IMR-90 (cell line): ENCODE results near the gene CBS. TPM values are rescaled to one million over a fixed set of nuclear protein-coding genes. Genes with fewer than 3 reads are reported as not detected.

Experiments used
- ATAC-seq: fragments of 200-7000 bp; cut with Tn5 transposase; 2 replicates; pipeline ENCODE4 v1.9.1; 2020; ENCODE audit warnings: low read depth, mild to moderate bottlenecking, moderate library complexity
- BruUV-seq: library from RNA; stranded (reverse); fragments of 400-500 nt; replicated peaks from 2 replicates; lab custom pipeline; 2021; lab: Mats Ljungman, UMichigan
- CTCF ChIA-PET: fragments of 300-600 bp; formaldehyde crosslinking; extraction: SDS; loops from one replicate; lab custom pipeline; 2021; ENCODE audit warnings: antibody characterized with exemption; lab: Yijun Ruan, JAX
- POLR2A ChIA-PET: fragments of 300-600 bp; sonication (Branson Sonifier 250); formaldehyde crosslinking; loops from one replicate; lab custom pipeline; 2022; ENCODE audit warnings: antibody characterized with exemption; ENCODE audit not compliant: unreplicated experiment; lab: Charles Lee
- DNase-seq: peaks from one replicate; pipeline ENCODE4 v3.0.0; 2013
- H2AFZ ChIP-seq: replicated peaks from 2 replicates; pipeline ENCODE3; 2013; ENCODE audit warnings: low read length, mild to moderate bottlenecking; ENCODE audit not compliant: poor library complexity
- H2AK5ac ChIP-seq: 2 replicates; pipeline ENCODE4 v1.6.1; 2013; ENCODE audit warnings: low read depth, low read length, inconsistent platforms
- H2AK9ac ChIP-seq: replicated peaks from 2 replicates; pipeline ENCODE3; 2013; ENCODE audit warnings: mild to moderate bottlenecking, low read depth, low read length, moderate library complexity; ENCODE audit not compliant: poor library complexity
- H2BK120ac ChIP-seq: 2 replicates; pipeline ENCODE4 v1.6.1; 2013; ENCODE audit warnings: low read depth, low read length, inconsistent platforms
- H2BK15ac ChIP-seq: 3 replicates; pipeline ENCODE4 v1.6.1; 2013; ENCODE audit warnings: low read depth, low read length, inconsistent platforms
- H2BK20ac ChIP-seq: 2 replicates; pipeline ENCODE4 v1.6.1; 2013; ENCODE audit warnings: low read depth, mild to moderate bottlenecking, inconsistent platforms, low read length, moderate library complexity
- H2BK5ac ChIP-seq: 2 replicates; pipeline ENCODE4 v1.6.1; 2013; ENCODE audit warnings: mild to moderate bottlenecking, low read depth, low read length, inconsistent platforms; ENCODE audit not compliant: poor library complexity, severe bottlenecking
- H3K14ac ChIP-seq: replicated peaks from 2 replicates; pipeline ENCODE4 v1.6.1; 2013; ENCODE audit warnings: low read depth, low read length, inconsistent platforms
- H3K18ac ChIP-seq: 2 replicates; pipeline ENCODE4 v1.6.1; 2013; ENCODE audit warnings: low read depth, low read length, control low read depth
- H3K23ac ChIP-seq: 2 replicates; pipeline ENCODE4 v1.6.1; 2013; ENCODE audit warnings: low read depth, low read length, inconsistent platforms
- H3K27ac ChIP-seq: 2 replicates; pipeline ENCODE4 v1.5.1; 2013; ENCODE audit warnings: mild to moderate bottlenecking, control low read depth, low read length; ENCODE audit not compliant: insufficient read depth
- H3K27me3 ChIP-seq: 2 replicates; pipeline ENCODE4 v1.6.1; 2013; ENCODE audit warnings: low read length; ENCODE audit not compliant: control insufficient read depth, insufficient read depth
- H3K36me3 ChIP-seq: 2 replicates; pipeline ENCODE4 v1.6.1; 2013; ENCODE audit warnings: low read length, mixed read lengths; ENCODE audit not compliant: control insufficient read depth, insufficient read depth
- H3K4ac ChIP-seq: 2 replicates; pipeline ENCODE4 v1.6.1; 2013; ENCODE audit warnings: low read depth, low read length, inconsistent platforms
- H3K4me1 ChIP-seq: 2 replicates; pipeline ENCODE4 v1.6.1; 2013; ENCODE audit warnings: low read length, mixed read lengths; ENCODE audit not compliant: control insufficient read depth, insufficient read depth
- H3K4me2 ChIP-seq: 2 replicates; pipeline ENCODE4 v1.6.1; 2013; ENCODE audit warnings: low read depth, mild to moderate bottlenecking, control low read depth, low read length, moderate library complexity
- H3K4me3 ChIP-seq: 2 replicates; pipeline ENCODE4 v1.5.1; 2013; ENCODE audit warnings: low read depth, mild to moderate bottlenecking, control low read depth, low read length, moderate library complexity; ENCODE audit not compliant: insufficient read depth
- H3K56ac ChIP-seq: 2 replicates; pipeline ENCODE4 v1.6.1; 2013; ENCODE audit warnings: low read length, inconsistent platforms; ENCODE audit not compliant: insufficient read depth; ENCODE audit errors: extremely low read depth
- H3K79me1 ChIP-seq, 2 experiments: 2 replicates each; pipeline ENCODE4 v1.6.1; 2013; ENCODE audit warnings: low read length in 2 of 2, inconsistent platforms in 1 of 2, low read depth in 1 of 2
- H3K9ac ChIP-seq: 2 replicates; pipeline ENCODE4 v1.6.1; 2013; ENCODE audit warnings: low read depth, low read length, control low read depth
- H3K9me1 ChIP-seq: 2 replicates; pipeline ENCODE4 v1.6.1; 2013; ENCODE audit warnings: low read length, inconsistent platforms; ENCODE audit not compliant: insufficient read depth
- H3K9me3 ChIP-seq: 2 replicates; pipeline ENCODE4 v1.6.1; 2013; ENCODE audit warnings: low read length; ENCODE audit not compliant: control insufficient read depth, insufficient read depth
- H4K20me1 ChIP-seq: 2 replicates; pipeline ENCODE4 v1.6.1; 2013; ENCODE audit warnings: low read length, inconsistent platforms; ENCODE audit not compliant: insufficient read depth
- H4K5ac ChIP-seq: 2 replicates; pipeline ENCODE4 v1.6.1; 2013; ENCODE audit warnings: mild to moderate bottlenecking, low read depth, low read length, control low read depth
- H4K8ac ChIP-seq, 2 experiments: 2 replicates each; pipeline ENCODE4 v1.6.1; 2013; ENCODE audit warnings: low read depth in 2 of 2, low read length in 2 of 2, control low read depth in 1 of 2, inconsistent platforms in 1 of 2
- H4K91ac ChIP-seq: 2 replicates; pipeline ENCODE4 v1.6.1; 2013; ENCODE audit warnings: low read depth, low read length, inconsistent platforms; ENCODE audit not compliant: insufficient read depth
- BHLHE40 ChIP-seq: fragments of 150-350 bp; IDR thresholded peaks from 2 replicates; pipeline ENCODE4 v1.6.1; 2016; ENCODE audit warnings: mild to moderate bottlenecking, low read depth, low read length
- CEBPB ChIP-seq: IDR thresholded peaks from 2 replicates; pipeline ENCODE4 v1.6.1; 2012; ENCODE audit warnings: low read depth, low read length, improper control_type of control experiment
- CHD1 ChIP-seq: IDR thresholded peaks from 2 replicates; pipeline ENCODE4 v1.6.1; 2012; ENCODE audit warnings: low read depth, low read length, improper control_type of control experiment
- CTCF ChIP-seq: conservative IDR thresholded peaks from 2 replicates; pipeline ENCODE4 v1.5.1; 2012; ENCODE audit warnings: mild to moderate bottlenecking, low read depth, low read length, improper control_type of control experiment
- ELK1 ChIP-seq: fragments of 150-350 bp; IDR thresholded peaks from 2 replicates; pipeline ENCODE4 v1.6.1; 2016; ENCODE audit warnings: low read depth, mild to moderate bottlenecking, low read length, moderate library complexity, borderline replicate concordance
- FOS ChIP-seq: fragments of 150-350 bp; IDR thresholded peaks from 2 replicates; pipeline ENCODE4 v1.6.1; 2016; ENCODE audit warnings: low read depth, low read length
- MAFK ChIP-seq: IDR thresholded peaks from 2 replicates; pipeline ENCODE4 v1.6.1; 2012; ENCODE audit warnings: low read depth, low read length, improper control_type of control experiment
- MAZ ChIP-seq: IDR thresholded peaks from 2 replicates; pipeline ENCODE4 v1.6.1; 2012; ENCODE audit warnings: low read depth, mild to moderate bottlenecking, low read length, improper control_type of control experiment, moderate library complexity, borderline replicate concordance
- MXI1 ChIP-seq: IDR thresholded peaks from 2 replicates; pipeline ENCODE4 v1.6.1; 2012; ENCODE audit warnings: low read depth, mild to moderate bottlenecking, low read length, moderate library complexity, borderline replicate concordance
- NFE2L2 ChIP-seq: fragments of 150-350 bp; IDR thresholded peaks from 2 replicates; pipeline ENCODE4 v1.6.1; 2016; ENCODE audit warnings: low read depth, mild to moderate bottlenecking, low read length
- POLR2A ChIP-seq: IDR thresholded peaks from 2 replicates; pipeline ENCODE4 v1.6.1; 2012; ENCODE audit warnings: mild to moderate bottlenecking, low read depth, low read length
- RAD21 ChIP-seq: IDR thresholded peaks from 2 replicates; pipeline ENCODE4 v1.6.1; 2012; ENCODE audit warnings: low read length, improper control_type of control experiment
- RCOR1 ChIP-seq: IDR thresholded peaks from 2 replicates; pipeline ENCODE4 v1.6.1; 2012; ENCODE audit warnings: mild to moderate bottlenecking, low read length, improper control_type of control experiment; ENCODE audit not compliant: insufficient replicate concordance
- RFX5 ChIP-seq: IDR thresholded peaks from 2 replicates; pipeline ENCODE4 v1.8.0; 2012; ENCODE audit warnings: low read depth, mild to moderate bottlenecking, low read length, moderate library complexity
- SMC3 ChIP-seq: fragments of 150-350 bp; IDR thresholded peaks from 2 replicates; pipeline ENCODE4 v1.6.1; 2016; ENCODE audit warnings: low read depth, mild to moderate bottlenecking, antibody characterized with exemption, low read length, moderate library complexity
- USF2 ChIP-seq: fragments of 150-350 bp; IDR thresholded peaks from 2 replicates; pipeline ENCODE4 v1.6.1; 2017; ENCODE audit warnings: mild to moderate bottlenecking, antibody characterized with exemption, low read length, low read depth
- WGBS, 2 experiments: methylation state at CpG; one replicate each; pipeline versions ENCODE4 v1.1.5 to v1.1.7; 2013; ENCODE audit warnings: missing lambda C conversion rate in 2 of 2; ENCODE audit not compliant: insufficient read length in 1 of 2; ENCODE audit errors: extremely low coverage in 2 of 2; 5-methylcytosine and 5-hydroxymethylcytosine counted together
- dilution Hi-C: fragments of 300-500 bp; cut with HindIII; formaldehyde crosslinking; loops from one replicate; pipeline ENCODE4 v1.14.3; 2018; ENCODE audit warnings: low sequenced_read_pairs; ENCODE audit not compliant: unreplicated experiment
- in situ Hi-C: fragments of 300-500 bp; cut with MboI; formaldehyde crosslinking; loops from 3 replicates; pipeline ENCODE4 v1.14.3; 2019; ENCODE audit warnings: low sequenced_read_pairs, inconsistent platforms, mixed read lengths
- intact Hi-C: fragments of 100-400 bp; cut with micrococcal nuclease; formaldehyde crosslinking; loops from 2 replicates; pipeline ENCODE4 v1.10.0; 2022
- polyA plus RNA-seq, 3 experiments: library from polyadenylated mRNA; depleted of rRNA; stranded (reverse); fragments of >200 nt; gene quantifications; 2 replicates each; pipeline ENCODE4 v1.2.3, GENCODE V29; 2012; ENCODE audit warnings: low replicate concordance in 1 of 3
- total RNA-seq: library from RNA; depleted of rRNA; stranded (reverse); fragments of >200 nt; gene quantifications from 2 replicates; pipeline ENCODE4 v1.2.3, GENCODE V29; 2012

The CBS gene
- total and polyA plus RNA-seq, 2 of the 4 experiments (the other 2 are of a cell fraction) = 38.5 to 54.3 TPM

GRCh38 chr21:43006874-43007208, 68.8 kb downstream of the CBS start:
- peaks cover 19% of the 10 kb centered on the region for H3K36me3 ChIP-seq
- no peak for DNase-seq
- dilution Hi-C loops (no loop called here), intact Hi-C loops (no loop called here), in situ Hi-C loops (no loop called here)
- 83% methylated on average over 1 of the region's 4 CpGs; no CpG with 5 or more reads in 1 of the 2 experiments for WGBS, 2 experiments
- POLR2A ChIA-PET = no interaction called here
- H3K4ac ChIP-seq = no peak overlapping the region
- H3K27me3 ChIP-seq = no peaks in the 10 kb centered on the region
- H3K14ac ChIP-seq = peak overlapping the region; percentile 24; the same call in 1 of the 2 replicates
- H3K4me1 ChIP-seq = peaks cover 9% of the 10 kb centered on the region
- H3K23ac ChIP-seq = no peak overlapping the region
- peak overlapping the region; percentile 50; the same call in 1 of the 2 replicates for H2BK120ac ChIP-seq
- H3K18ac ChIP-seq = peak overlapping the region; percentile 91; the same call in 1 of the 2 replicates
- H3K9me3 ChIP-seq = no peaks in the 10 kb centered on the region
- H3K4me2 ChIP-seq = peak overlapping the region; percentile 18
- H3K9me1 ChIP-seq = peaks cover 12% of the 10 kb centered on the region
- H4K20me1 ChIP-seq = peaks cover 3% of the 10 kb centered on the region; the same call in 1 of the 2 replicates
- no TSS peak for BruUV-seq
- peak overlapping the region; percentile 38; the same call in 2 of the 3 replicates for H2BK15ac ChIP-seq
- H2BK5ac ChIP-seq = peak overlapping the region; percentile 75
- CTCF ChIA-PET = no interaction called here
- no peak overlapping the region for H4K91ac ChIP-seq
- H2BK20ac ChIP-seq = peak overlapping the region; percentile 2; the same call in 1 of the 2 replicates
- H3K56ac ChIP-seq = no peak overlapping the region
- no peak overlapping the region for H2AK9ac ChIP-seq
- H3K4me3 ChIP-seq = no peak overlapping the region
- no peak overlapping the region for H2AFZ ChIP-seq
- peaks cover 29 to 63% of the 10 kb centered on the region in 2 experiments for H3K79me1 ChIP-seq
- TF ChIP-seq POLR2A = no peak
- no peak for TF ChIP-seq CEBPB
- no peak for TF ChIP-seq CTCF
- no peak for TF ChIP-seq FOS
- no peak for TF ChIP-seq ELK1
- no peak for TF ChIP-seq SMC3
- no peak for TF ChIP-seq RFX5
- no peak for TF ChIP-seq MAZ
- no peak for TF ChIP-seq NFE2L2
- TF ChIP-seq USF2 = no peak
- TF ChIP-seq RCOR1 = no peak
- TF ChIP-seq BHLHE40 = no peak
- TF ChIP-seq RAD21 = no peak
- no peak for TF ChIP-seq MAFK
- no peak for TF ChIP-seq MXI1
- no peak for TF ChIP-seq CHD1
- peak overlapping the region; percentile 51; the same call in 1 of the 2 replicates for H4K5ac ChIP-seq
- H3K27ac ChIP-seq = peak overlapping the region; percentile 75; the same call in 1 of the 2 replicates
- H3K9ac ChIP-seq = no peak overlapping the region
- H4K8ac ChIP-seq = peak overlapping the region; percentile 16 to 37; a peak in 2 of 4 replicates
- peak overlapping the region; percentile 35; the same call in 1 of the 2 replicates for H2AK5ac ChIP-seq
- ATAC-seq = peak; percentile 41
